GM19238 (cell line): ENCODE results near the gene SMARCD1.

Experiments
- DNase-seq: peaks from one replicate; pipeline ENCODE4 v3.0.0; 2011; ENCODE audit warnings: low spot score; ENCODE audit not compliant: insufficient read length

The SMARCD1 gene

GRCh38 chr12:50057000-50057841, 27.9 kb upstream of the SMARCD1 start, which contains the start of gene ASIC1:
Gene ASIC1 (plus strand): TSS chr12:50057596. CDS start chr12:50058767, 1,171 bp downstream.
- DNase-seq: no peak

DNA sequence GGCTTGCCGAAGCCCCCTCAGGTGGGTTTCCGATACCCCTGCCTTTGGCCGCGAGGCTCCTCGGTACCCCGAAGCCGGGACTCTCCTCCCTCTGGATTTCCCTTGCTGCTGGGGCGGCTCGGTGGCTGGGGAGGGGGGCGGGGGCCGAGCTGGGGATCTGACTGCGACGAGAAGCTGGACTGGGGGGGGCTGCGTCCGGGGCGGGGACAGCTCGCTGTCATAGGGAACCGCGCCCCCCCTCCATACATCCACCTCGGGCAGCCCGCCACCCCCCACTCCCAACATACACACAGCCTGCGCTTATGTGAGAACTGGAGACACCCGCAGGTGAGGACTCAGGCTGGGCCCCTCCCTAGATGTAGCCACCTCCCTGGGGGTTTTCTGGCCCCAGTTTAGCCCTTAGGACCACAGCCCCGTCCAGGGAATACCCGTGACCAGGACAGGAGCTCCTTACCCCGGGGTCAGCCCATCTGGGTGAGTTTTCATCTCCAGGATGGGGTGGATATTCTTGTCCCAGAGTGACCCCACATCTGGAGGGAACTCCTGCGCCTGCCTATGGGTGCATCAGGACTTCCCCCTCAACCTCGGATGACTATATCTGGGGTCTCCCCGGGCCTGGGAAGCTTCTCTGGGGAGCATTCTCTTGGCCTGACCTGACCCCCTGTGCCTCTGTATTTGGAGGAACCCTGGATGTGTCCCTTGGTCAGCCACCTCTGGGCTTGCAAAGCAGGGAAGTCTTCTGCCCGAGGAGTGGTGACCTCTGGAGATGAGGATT, 27.1 kb upstream of the SMARCD1 start:
- no peak for DNase-seq

DNA sequence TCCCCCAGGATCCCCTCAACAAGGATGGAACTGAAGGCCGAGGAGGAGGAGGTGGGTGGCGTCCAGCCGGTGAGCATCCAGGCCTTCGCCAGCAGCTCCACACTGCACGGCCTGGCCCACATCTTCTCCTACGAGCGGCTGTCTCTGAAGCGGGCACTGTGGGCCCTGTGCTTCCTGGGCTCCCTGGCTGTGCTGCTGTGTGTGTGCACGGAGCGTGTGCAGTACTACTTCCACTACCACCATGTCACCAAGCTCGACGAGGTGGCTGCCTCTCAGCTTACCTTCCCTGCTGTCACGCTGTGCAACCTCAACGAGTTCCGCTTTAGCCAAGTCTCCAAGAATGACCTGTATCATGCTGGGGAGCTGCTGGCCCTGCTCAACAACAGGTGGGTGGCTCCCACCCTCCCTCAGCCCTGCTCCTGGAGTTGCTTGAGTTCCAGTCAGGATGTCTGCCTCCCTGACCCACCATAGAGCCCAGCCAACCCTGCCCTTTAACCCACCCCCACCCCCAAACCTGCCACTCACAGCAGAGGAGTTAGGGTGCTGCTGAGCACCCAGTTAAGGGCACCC, 26.3 kb upstream of the SMARCD1 start:
- DNase-seq: no peak

DNA sequence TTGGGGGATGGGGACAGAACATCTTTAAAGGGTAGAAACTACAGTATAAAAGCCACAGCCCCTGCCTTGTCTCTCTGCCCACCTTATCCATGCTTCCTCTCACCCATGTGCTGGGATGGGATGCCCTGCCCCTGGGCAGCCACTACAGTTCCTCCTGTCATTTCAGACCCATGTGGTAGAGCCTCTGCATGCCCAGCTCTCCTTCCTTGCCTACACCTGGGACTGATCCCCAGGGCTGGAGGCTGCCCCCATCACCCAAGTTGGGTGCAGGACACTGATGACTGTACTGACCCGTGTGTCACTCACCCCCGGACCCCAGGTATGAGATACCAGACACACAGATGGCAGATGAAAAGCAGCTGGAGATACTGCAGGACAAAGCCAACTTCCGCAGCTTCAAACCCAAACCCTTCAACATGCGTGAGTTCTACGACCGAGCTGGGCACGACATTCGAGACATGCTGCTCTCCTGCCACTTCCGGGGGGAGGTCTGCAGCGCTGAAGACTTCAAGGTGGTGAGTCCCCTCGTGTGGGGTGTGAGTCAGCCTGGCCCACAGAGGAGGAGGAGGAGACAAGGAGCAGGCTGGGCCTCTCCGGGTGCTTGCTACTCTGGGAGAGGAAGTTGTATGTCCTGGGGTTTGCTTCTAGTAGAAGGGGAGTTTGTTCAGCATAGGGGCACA, 25.6 kb upstream of the SMARCD1 start:
- DNase-seq: no peak

DNA sequence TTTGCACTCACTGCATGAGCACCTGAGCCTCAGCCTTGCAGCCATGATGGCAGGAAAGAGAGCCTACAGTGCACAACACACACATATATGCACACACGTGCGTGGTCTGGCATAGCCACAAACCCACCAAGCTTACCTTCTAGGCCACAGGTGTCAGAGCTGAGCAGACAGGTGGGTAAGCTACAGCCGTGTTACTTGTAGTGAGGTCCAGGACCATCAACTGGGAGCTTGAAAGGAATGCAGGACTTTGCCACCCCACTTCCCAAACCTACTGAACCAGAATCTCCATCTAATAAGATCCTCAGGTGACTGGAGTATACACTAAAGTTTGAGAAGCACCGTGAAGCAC, 25.0 kb upstream of the SMARCD1 start:
- DNase-seq: no peak

DNA sequence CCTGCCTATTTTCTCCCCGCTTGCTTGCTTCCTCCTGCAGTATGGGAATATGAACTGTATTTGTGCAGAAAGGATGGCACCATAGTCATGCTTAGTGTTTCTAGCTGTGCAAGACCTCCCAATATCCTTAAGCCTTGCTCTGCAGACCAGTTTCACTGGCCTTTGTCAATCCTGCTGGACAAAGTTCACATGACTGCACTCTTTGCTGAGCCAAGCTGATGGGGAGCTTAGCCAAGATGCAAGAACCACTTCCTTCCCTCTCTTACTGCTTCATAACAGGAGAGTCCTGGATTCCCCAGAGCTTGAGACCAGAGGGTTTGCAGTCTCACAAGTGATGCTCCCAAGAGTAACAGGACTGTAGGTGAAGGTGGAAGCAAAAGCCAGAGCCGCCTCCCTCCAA, 24.0 kb upstream of the SMARCD1 start:
- no peak for DNase-seq

DNA sequence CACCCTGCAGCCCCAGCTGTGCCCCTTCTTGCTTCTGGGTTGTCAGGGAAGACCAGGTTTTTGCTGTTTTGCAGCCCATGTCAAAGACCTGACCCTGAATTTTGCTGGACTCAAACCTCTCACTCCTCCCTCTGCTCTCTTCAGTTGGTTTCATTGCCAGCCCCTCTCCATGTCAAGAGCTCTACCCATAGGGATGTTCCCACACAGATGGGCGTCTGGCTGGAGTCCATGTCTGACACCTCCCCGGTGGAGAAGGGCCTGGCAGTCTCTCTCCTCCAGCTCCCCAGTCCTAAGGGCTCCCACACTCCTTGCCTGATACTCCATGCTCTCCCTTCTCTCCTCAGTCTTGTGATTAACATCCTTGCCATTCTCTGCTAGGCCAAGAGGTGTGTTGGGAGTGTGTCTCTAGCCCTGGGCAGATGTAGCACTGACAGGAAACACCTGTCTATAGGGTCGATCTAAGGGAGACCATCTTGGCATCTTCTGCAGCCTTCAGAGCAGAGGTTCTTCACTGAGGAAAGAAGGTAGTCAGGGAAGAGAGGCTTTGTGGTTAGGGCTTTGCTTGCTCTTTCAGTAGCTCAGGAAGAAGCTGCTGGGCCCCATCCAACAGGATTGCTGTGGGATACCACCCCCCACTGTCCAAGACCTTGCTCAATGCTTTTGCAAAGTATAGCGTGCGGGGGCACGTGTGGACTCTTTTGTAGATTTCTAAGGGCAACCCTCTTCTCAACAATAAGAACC, 23.0 kb upstream of the SMARCD1 start:
- no peak for DNase-seq

- no peak for DNase-seq
These were observed 22.2 kb upstream of the SMARCD1 start for GRCh38 chr12:50062728-50063460.

DNA sequence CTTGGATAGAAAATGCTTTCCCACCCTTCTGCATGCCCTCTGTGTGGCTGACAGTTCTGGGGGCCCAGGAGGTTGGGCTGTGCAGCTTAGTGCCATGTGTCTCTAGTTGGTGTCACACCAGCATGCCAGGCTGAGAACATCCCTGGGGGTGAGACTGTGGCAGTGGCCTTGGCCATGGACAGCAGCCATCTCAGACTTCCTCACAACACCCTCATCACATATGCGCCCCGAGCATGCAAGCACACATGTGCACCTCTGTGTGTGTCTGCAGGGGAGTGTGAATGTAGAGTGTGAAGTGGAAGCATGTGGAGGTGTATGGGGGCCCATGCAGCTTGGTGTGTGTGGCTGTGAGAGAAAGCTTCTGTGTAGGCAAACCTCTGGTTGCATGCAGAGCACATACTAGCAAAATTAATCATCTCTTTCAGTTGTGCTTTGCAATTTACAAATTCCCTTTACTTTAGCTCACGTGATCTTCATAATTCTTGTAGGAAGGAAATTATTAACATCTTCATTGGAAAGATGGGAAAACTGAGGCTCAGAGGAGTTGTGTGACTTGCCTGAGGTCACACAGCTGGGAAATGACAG, 19.3 kb upstream of the SMARCD1 start:
- DNase-seq: no peak

- DNase-seq: no peak
These were observed 18.7 kb upstream of the SMARCD1 start for GRCh38 chr12:50066402-50066801.

DNA sequence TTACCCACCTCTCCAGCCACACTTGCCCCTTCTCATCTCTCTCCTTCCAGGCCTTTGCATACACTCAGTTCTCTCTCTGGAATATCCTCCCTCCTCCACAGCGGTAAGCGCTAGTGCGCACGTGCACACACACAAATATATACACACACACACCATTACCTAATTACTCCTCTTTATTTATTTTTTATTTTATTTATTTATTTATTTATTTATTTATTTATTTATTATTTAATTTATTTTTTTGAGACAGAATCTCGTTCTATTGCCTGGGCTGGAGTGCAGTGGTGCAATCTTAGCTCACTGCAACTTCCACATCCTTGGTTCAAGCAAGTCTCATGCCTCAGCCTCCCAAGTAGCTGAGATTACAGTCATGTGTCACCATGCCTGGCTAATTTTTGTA, 16.1 kb upstream of the SMARCD1 start:
- no peak for DNase-seq

DNA sequence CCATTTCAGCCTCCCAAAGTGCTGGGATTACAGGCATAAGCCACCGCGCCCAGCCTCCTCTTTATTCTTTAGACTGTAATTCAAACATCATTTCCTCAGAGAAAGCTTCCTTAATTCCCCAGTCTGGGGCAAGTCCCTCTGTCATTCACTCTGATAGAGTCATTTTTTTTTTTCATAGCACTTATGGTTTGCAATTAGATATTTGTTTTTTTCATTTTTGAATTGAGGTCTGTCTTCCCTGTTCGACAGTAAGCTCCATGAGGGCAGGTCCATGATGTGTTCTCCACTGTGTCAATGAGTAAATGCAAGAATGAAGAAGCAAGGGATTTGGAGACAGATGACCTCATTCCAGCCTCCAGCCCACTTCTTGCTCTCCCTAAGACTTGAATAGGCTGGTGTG, 15.6 kb upstream of the SMARCD1 start:
- no peak for DNase-seq

GRCh38 chr12:50070314-50071060, 14.7 kb upstream of the SMARCD1 start:
- DNase-seq: peak; percentile 54

DNA sequence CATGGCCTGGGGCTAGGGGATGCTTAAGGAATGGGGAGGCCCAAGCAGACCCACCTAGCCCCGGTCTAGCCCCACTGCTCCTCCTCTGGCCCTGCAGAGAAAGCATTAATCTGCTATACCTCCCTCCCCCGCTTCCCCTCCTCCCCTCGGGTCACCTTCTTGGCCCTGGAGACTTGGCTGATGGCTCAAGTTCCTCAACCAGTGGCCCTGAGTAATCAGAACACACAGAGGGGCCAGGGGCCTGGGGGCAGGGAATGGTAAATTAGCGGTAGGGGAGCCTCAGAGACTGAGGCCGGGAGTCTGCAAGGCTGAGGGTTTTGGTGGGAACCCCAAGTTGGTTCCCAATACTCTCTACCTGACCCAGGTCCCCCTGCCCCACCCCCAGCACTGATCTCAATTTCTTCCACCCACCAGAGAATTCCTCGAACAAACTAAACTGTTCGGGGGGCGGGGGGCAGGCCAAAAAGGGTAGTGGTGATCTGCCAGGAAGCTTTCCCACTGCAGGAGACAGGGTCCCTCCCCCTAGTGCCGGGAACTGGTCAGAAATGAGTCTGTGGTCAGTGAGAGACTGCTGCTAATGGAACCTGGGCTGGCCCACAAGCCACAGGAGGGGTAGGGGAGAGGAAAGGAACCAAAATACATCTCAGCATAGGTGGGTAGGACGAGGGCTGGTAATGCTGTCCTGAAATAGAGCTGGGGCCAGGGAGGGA, 12.8 kb upstream of the SMARCD1 start:
- DNase-seq: no peak

- no peak for DNase-seq
These were observed 11.9 kb upstream of the SMARCD1 start for GRCh38 chr12:50073206-50073605.

DNA sequence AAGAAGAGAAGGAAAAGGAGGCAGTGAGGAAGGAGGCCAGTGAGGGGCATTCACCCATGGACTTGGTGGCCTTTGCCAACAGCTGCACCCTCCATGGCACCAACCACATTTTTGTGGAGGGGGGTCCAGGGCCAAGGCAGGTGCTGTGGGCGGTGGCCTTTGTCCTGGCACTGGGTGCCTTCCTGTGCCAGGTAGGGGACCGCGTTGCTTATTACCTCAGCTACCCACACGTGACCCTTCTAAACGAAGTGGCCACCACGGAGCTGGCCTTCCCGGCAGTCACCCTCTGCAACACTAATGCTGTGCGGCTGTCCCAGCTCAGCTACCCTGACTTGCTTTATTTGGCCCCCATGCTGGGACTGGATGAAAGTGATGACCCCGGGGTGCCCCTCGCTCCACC, 11.4 kb upstream of the SMARCD1 start:
- no peak for DNase-seq

- DNase-seq: peak; percentile 86
These were observed 10.0 kb upstream of the SMARCD1 start for GRCh38 chr12:50074936-50075807.

GRCh38 chr12:50075808-50076170, 9.4 kb upstream of the SMARCD1 start:
- no peak for DNase-seq
